RWPE1 (cell line): Measurements from ENCODE around the gene WWOX.

Source experiments
- CTCF ChIA-PET: fragments of 350-600 bp; sonication (Branson Sonifier 250); formaldehyde crosslinking; extraction: SDS; loops from one replicate; lab custom pipeline; 2021; lab: Yijun Ruan, JAX
- POLR2A ChIA-PET: fragments of 400-600 bp; formaldehyde crosslinking; extraction: SDS; loops from one replicate; lab custom pipeline; 2020; ENCODE audit warnings: antibody characterized with exemption; ENCODE audit not compliant: low non-redundant PET; lab: Yijun Ruan, JAX
- DNase-seq: peaks from one replicate; pipeline ENCODE4 v3.0.0; 2012; ENCODE audit warnings: low spot score
- H3K27ac ChIP-seq: fragments of 450-650 bp; 2 replicates; pipeline ENCODE4 v1.5.1; 2017
- CTCF ChIP-seq: fragments of 450-650 bp; conservative IDR thresholded peaks from 2 replicates; pipeline ENCODE4 v1.5.1; 2017; ENCODE audit warnings: low read depth, mild to moderate bottlenecking

The WWOX gene

DNA sequence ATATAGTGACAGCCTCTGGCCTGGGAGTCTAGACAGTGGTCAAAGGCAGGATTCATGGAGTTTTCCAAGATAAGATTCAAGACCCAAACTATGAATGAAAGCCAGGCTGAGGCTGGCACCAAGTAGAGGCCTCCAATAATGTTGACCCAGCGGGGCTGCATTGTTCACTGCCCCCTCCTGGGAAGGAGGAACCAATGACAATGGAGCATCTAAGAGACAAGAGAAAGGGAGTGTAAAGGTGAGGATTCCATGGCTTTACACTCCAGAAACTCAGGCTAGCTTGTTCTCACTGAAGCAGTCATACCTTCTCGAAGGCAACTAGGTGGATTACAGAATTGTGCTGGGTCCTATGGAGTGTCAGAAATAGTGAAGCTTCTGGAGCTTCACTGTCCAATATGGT lies 380.3 kb downstream of the WWOX start:
- DNase-seq, result no peak
- CTCF ChIA-PET, result interaction anchor here (0.7 kb wide), 1 partner anchor 294 kb away, joined by 3 read pairs; no protein-coding TSS in a partner anchor
- H3K27ac ChIP-seq, result no peak overlapping the region
- no peak for TF ChIP-seq CTCF
- POLR2A ChIA-PET, result no interaction called here

DNA sequence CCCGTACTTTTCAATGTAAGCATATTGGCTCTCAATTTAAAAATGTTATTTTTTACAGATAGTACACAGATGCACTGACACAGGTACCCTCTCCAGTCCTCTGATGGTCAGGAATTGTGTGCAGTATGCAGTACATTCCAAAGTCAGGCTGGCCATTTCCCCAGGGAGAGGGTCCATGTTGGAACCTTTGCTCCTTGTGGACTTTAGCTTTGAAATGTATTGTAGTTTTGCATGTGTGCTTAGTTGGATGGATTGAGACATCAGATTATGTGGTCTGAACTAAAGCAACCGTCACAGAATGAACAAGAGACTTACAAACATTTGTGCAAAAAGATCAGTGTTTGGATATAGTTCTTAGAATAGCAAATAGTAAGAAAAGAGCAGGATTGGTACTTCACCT lies 381.1 kb downstream of the WWOX start:
- POLR2A ChIA-PET, result no interaction called here
- CTCF ChIA-PET, result no interaction called here
- no peak for TF ChIP-seq CTCF
- no peak for DNase-seq
- H3K27ac ChIP-seq, result no peak overlapping the region

DNA sequence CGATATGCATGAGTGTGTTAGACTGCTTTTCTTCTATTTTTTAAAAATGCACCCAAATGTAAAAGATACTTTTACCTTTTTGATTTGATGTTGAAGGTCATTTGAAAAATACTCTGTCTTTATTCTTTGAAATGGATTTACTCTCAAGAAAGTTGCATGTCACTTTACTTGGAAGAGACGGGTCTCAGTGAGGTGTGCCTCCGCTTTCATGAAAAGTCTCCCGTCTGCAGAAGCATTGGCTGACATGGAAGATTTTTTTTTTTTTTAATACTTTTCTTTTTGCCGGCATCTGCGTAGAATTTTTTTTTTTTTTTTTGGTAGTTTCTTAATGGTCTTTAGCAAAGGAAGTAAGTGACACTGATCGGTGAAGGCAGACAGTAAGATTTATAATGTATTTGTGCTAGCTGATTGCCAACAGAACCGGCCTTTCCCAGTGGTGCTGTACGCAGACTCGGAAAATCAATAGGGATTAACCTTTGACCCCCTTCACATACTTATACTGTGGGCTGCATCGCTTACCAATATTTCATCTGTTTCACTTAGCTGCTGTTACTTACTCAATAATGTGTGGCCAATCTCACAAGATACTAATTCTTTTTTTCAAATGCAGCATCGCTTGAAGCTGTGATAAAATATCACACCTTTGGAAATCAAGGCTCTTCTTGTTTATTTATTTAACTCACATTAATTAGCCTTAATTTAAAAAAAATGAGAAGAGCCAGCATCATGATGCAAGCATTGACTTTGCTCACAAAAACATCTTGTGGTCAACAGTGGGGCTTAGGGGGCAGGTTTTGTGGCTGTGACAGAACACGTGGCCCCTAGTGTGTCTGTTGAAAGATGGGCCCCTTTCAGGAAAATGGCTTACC lies 383.9 kb downstream of the WWOX start:
- no peak for DNase-seq
- no peak for TF ChIP-seq CTCF
- H3K27ac ChIP-seq, result no peak overlapping the region
- ChIA-PET POLR2A (no interaction called here), CTCF (interaction anchor here (0.7 kb wide), 1 partner anchor 342 kb away, joined by 6 read pairs; no protein-coding TSS in a partner anchor)

DNA sequence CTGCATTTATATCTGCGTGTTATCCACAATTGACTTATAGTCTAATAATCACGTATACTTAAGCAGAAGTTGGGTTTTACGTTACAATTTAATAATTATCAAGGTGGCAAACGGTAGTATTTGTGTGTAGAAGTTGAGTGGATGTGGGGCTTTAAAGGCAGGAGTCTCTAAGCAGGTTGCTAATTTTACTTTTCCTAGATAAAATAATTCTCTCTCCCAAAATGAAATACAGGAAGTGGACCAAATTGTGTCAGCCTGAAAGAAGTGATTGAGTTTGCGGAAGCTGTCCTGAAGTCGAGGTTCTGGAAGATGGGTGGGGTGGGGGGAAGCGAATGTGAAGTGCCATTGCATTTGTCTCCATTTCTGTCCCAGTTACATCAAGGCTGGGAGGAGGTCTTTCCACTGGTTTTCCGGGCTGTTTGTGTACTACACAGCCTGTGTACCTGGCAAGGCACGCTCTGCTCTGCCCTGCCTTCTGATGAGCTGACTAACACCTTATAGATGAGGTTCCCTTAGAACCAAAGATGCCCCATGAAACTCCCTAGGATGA lies 385.1 kb downstream of the WWOX start:
- H3K27ac ChIP-seq, result no peak overlapping the region
- no peak for DNase-seq
- POLR2A ChIA-PET, result no interaction called here
- TF ChIP-seq CTCF, result no peak
- CTCF ChIA-PET, result interaction anchor here (0.6 kb wide), 1 partner anchor 53 kb away, joined by 3 read pairs; no protein-coding TSS in a partner anchor

DNA sequence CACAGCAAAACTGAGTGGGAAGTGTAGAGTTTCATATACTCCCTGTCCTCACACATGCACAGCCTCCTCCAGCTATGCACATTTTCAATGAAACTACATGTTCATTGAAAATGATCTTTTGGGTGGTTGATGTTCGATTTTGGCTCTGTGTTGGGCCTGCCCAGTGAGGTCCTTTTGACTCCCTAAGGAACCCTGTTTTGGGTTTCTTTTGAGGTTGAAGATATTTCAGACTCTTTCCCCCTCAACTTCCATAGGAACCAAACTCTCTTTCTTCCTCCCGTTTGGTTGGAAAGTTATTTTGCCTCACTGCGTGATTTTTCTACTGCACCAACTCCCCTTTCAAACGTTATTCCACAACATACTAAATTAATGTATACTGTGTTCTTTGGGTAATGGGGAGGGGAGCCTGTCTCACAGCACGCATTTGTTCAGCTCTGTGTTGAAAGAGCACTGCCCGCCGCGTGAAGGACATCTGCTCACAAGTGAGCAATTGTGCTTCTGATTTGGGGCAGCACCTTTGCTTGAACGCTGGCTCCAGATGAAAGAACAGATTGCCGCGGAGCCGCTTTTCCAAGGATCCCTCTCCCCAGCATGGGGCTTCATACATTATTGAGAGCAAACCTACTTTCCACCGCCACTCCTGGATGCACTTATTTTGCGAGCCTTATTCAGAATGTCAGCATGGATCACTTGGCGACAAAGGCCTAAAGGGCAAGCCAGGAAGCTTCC lies 385.9 kb downstream of the WWOX start:
- POLR2A ChIA-PET, result interaction anchor here (0.5 kb wide), 1 partner anchor 16 kb away, joined by 3 read pairs; no protein-coding TSS in a partner anchor

More for the DNA sequence above, 385.9 kb downstream of the WWOX start:
- DNase-seq, result no peak
- CTCF ChIA-PET, result interaction anchor here (0.6 to 0.9 kb wide), 2 partner anchors 53 to 813 kb away, joined by 3 to 4 read pairs; no protein-coding TSS in a partner anchor
- no peak overlapping the region for H3K27ac ChIP-seq
- no peak for TF ChIP-seq CTCF
